Measurements from ENCODE around the gene GPR18.

Gene GPR18

GRCh38 chr13:99298056-99298455, 39.9 kb upstream of the GPR18 start:
- no peak for TF ChIP-seq CTCF (IDR thresholded peaks at IDR 0.05; ENCODE audit: poor library complexity, severe bottlenecking)
- Histone ChIP-seq H3K27me3 (ENCODE audit: insufficient read depth, poor library complexity, severe bottlenecking) (no peaks in the 10 kb centered on the region), H3K9me3 (ENCODE audit: severe bottlenecking) (no peaks in the 10 kb centered on the region), H3K4me3 (ENCODE audit: severe bottlenecking) (no peak overlapping the region), H3K36me3 (ENCODE audit: low read depth) (0 out of 2 replicates have a peak, but pooled peaks cover 4% of the 10 kb centered on the region), H3K4me1 (ENCODE audit: insufficient read depth, poor library complexity, severe bottlenecking) (no peaks in the 10 kb centered on the region), H3K27ac (ENCODE audit: poor library complexity, severe bottlenecking) (no peak overlapping the region)
- no peak for DNase-seq (ENCODE audit: low spot score)
- no peak for ATAC-seq (ENCODE audit: low read depth)

- Histone ChIP-seq H3K36me3 (ENCODE audit: low read depth) (0 out of 2 replicates have a peak, but pooled peaks cover 4% of the 10 kb centered on the region), H3K4me3 (ENCODE audit: severe bottlenecking) (no peak overlapping the region), H3K27me3 (ENCODE audit: insufficient read depth, poor library complexity, severe bottlenecking) (no peaks in the 10 kb centered on the region), H3K9me3 (ENCODE audit: severe bottlenecking) (no peaks in the 10 kb centered on the region), H3K27ac (ENCODE audit: poor library complexity, severe bottlenecking) (no peak overlapping the region), H3K4me1 (ENCODE audit: insufficient read depth, poor library complexity, severe bottlenecking) (no peaks in the 10 kb centered on the region)
- TF ChIP-seq CTCF (IDR thresholded peaks at IDR 0.05; ENCODE audit: poor library complexity, severe bottlenecking): no peak
- no peak for ATAC-seq (ENCODE audit: low read depth)
- DNase-seq (ENCODE audit: low spot score): no peak
Observed at GRCh38 chr13:99297331-99297730, 39.2 kb upstream of the GPR18 start.

GRCh38 chr13:99296398-99296797, 38.2 kb upstream of the GPR18 start:
- ATAC-seq (ENCODE audit: low read depth): no peak
- Histone ChIP-seq H3K36me3 (ENCODE audit: low read depth) (0 out of 2 replicates have a peak, but pooled peaks cover 4% of the 10 kb centered on the region), H3K4me1 (ENCODE audit: insufficient read depth, poor library complexity, severe bottlenecking) (no peaks in the 10 kb centered on the region), H3K9me3 (ENCODE audit: severe bottlenecking) (no peaks in the 10 kb centered on the region), H3K27ac (ENCODE audit: poor library complexity, severe bottlenecking) (no peak overlapping the region), H3K27me3 (ENCODE audit: insufficient read depth, poor library complexity, severe bottlenecking) (no peaks in the 10 kb centered on the region), H3K4me3 (ENCODE audit: severe bottlenecking) (no peak overlapping the region)
- DNase-seq (ENCODE audit: low spot score): no peak
- TF ChIP-seq CTCF (IDR thresholded peaks at IDR 0.05; ENCODE audit: poor library complexity, severe bottlenecking): no peak

GRCh38 chr13:99295488-99296252, 37.5 kb upstream of the GPR18 start:
- ATAC-seq (ENCODE audit: low read depth) (no peak), DNase-seq (ENCODE audit: low spot score) (no peak)
- Histone ChIP-seq H3K4me3 (ENCODE audit: severe bottlenecking) (no peak overlapping the region), H3K27ac (ENCODE audit: poor library complexity, severe bottlenecking) (no peak overlapping the region), H3K27me3 (ENCODE audit: insufficient read depth, poor library complexity, severe bottlenecking) (no peaks in the 10 kb centered on the region), H3K4me1 (ENCODE audit: insufficient read depth, poor library complexity, severe bottlenecking) (no peaks in the 10 kb centered on the region), H3K9me3 (ENCODE audit: severe bottlenecking) (no peaks in the 10 kb centered on the region), H3K36me3 (ENCODE audit: low read depth) (0 out of 2 replicates have a peak, but pooled peaks cover 4% of the 10 kb centered on the region)
- no peak for TF ChIP-seq CTCF (IDR thresholded peaks at IDR 0.05; ENCODE audit: poor library complexity, severe bottlenecking)

- Histone ChIP-seq H3K27me3 (ENCODE audit: insufficient read depth, poor library complexity, severe bottlenecking) (no peaks in the 10 kb centered on the region), H3K4me3 (ENCODE audit: severe bottlenecking) (no peak overlapping the region), H3K9me3 (ENCODE audit: severe bottlenecking) (no peaks in the 10 kb centered on the region), H3K4me1 (ENCODE audit: insufficient read depth, poor library complexity, severe bottlenecking) (no peaks in the 10 kb centered on the region), H3K36me3 (ENCODE audit: low read depth) (0 out of 2 replicates have a peak, but pooled peaks cover 4% of the 10 kb centered on the region), H3K27ac (ENCODE audit: poor library complexity, severe bottlenecking) (no peak overlapping the region)
- DNase-seq (ENCODE audit: low spot score) (no peak), ATAC-seq (ENCODE audit: low read depth) (no peak)
- no peak for TF ChIP-seq CTCF (IDR thresholded peaks at IDR 0.05; ENCODE audit: poor library complexity, severe bottlenecking)
Observed at GRCh38 chr13:99294958-99295357, 36.8 kb upstream of the GPR18 start.
